Right atrium auricular region (tissue), 2 donors: ENCODE data around the gene PBX4. TPM values are rescaled to one million over a fixed set of nuclear protein-coding genes. Genes with fewer than 3 reads are reported as not detected.
"Not testable (repeated sequence)": the region's sequence is repeated elsewhere in the genome, so short reads cannot be mapped to it uniquely, and the experiment has no call there.

Experiments used
- DNase-seq: peaks from one replicate; pipeline ENCODE4 v3.0.0-alpha.2; 2019; ENCODE audit warnings: low spot score
- H3K27ac ChIP-seq, 2 donors: fragments of 200-600 bp; sonication (generic); 1 replicate in 1 of 2; 2 replicates in 1 of 2; pipeline ENCODE4 v1.5.1; 2016 to 2019
- H3K27me3 ChIP-seq, 2 donors: fragments of 200-600 bp; sonication (generic); one replicate each; pipeline versions ENCODE4 v1.5.1 to v1.6.0; 2017 to 2019
- H3K36me3 ChIP-seq: fragments of 200-600 bp; sonication (generic); one replicate; pipeline ENCODE4 v1.5.1; 2016
- H3K4me1 ChIP-seq, 2 donors: fragments of 200-600 bp; sonication (generic); one replicate each; pipeline versions ENCODE4 v1.5.1 to v1.6.0; 2017 to 2019
- H3K4me3 ChIP-seq, 2 donors: fragments of 200-600 bp; sonication (generic); 1 replicate in 1 of 2; 2 replicates in 1 of 2; pipeline ENCODE4 v1.5.1; 2017 to 2019; ENCODE audit warnings: mild to moderate bottlenecking in 1 of 2, moderate library complexity in 1 of 2
- H3K9me3 ChIP-seq, 2 donors: fragments of 200-600 bp; sonication (generic); one replicate each; pipeline ENCODE4 v1.5.1; 2019
- CTCF ChIP-seq, 2 donors: fragments of 200-600 bp; sonication (generic); IDR thresholded peaks; one replicate each; pipeline ENCODE4 v1.5.1; 2019; ENCODE audit warnings: antibody characterized with exemption in 2 of 2
- total RNA-seq, 2 donors: library from RNA; depleted of rRNA; stranded (reverse); fragments of >200 nt; gene quantifications; one replicate each; pipeline ENCODE4 v1.1.0, GENCODE V29; 2016

The PBX4 gene
- not detected for total RNA-seq

GRCh38 chr19:19618219-19619051 lies at the start of gene PBX4:
PBX4 (minus strand) TSS chr19:19618687; CDS start chr19:19618629, 58 bp downstream.
- Histone ChIP-seq H3K9me3 (no peaks in the 10 kb centered on the region), H3K36me3 (no peaks in the 10 kb centered on the region), H3K27me3 (no peaks in the 10 kb centered on the region), H3K4me1 (peaks cover 0 to 9% of the 10 kb centered on the region in 2 donors), H3K27ac (no peak within 1 kb of the TSS), H3K4me3 (peak within 1 kb of the TSS in 1 of 2 donors; percentile 41)
- peak; percentile 86 for DNase-seq
- no peak for TF ChIP-seq CTCF (IDR thresholded peaks at IDR 0.05)

- H3K4me1 ChIP-seq = peaks cover 0 to 38% of the 10 kb centered on the region in 2 donors
- not testable (repeated sequence) for H3K9me3 ChIP-seq, H3K27me3 ChIP-seq, DNase-seq, H3K27ac ChIP-seq, H3K36me3 ChIP-seq, H3K4me3 ChIP-seq
Measured at GRCh38 chr19:19665420-19665948, 47.0 kb upstream of the PBX4 start.

- peaks cover 0 to 27% of the 10 kb centered on the region in 2 donors for H3K4me1 ChIP-seq
- peaks cover 17% of the 10 kb centered on the region for H3K36me3 ChIP-seq
- no peaks in the 10 kb centered on the region for H3K9me3 ChIP-seq
- peak in 1 of 2 donors; percentile 38 for TF ChIP-seq CTCF (IDR thresholded peaks at IDR 0.05)
- peak within 1 kb of the TSS; percentile 92 to 95 for H3K27ac ChIP-seq
- H3K27me3 ChIP-seq = no peaks in the 10 kb centered on the region
- peak; percentile 97 for DNase-seq
- H3K4me3 ChIP-seq = peak within 1 kb of the TSS; percentile 83 to 98
Measured at GRCh38 chr19:19663256-19664120, 45.0 kb upstream of the PBX4 start, which contains the start of gene ATP13A1. ATP13A1 (minus strand) TSS chr19:19663676; CDS start chr19:19663666, 10 bp downstream.

GRCh38 chr19:19662871-19663255 lies 44.4 kb upstream of the PBX4 start:
- H3K4me1 ChIP-seq = peaks cover 0 to 22% of the 10 kb centered on the region in 2 donors
- no peak for TF ChIP-seq CTCF (IDR thresholded peaks at IDR 0.05)
- DNase-seq = no peak
- no peaks in the 10 kb centered on the region for H3K27me3 ChIP-seq
- peaks cover 23% of the 10 kb centered on the region for H3K36me3 ChIP-seq
- H3K9me3 ChIP-seq = no peaks in the 10 kb centered on the region
- H3K27ac ChIP-seq = peak overlapping the region; percentile 92 to 95
- H3K4me3 ChIP-seq = peak overlapping the region; percentile 83 to 98

- H3K36me3 ChIP-seq = peaks cover 28% of the 10 kb centered on the region
- H3K4me1 ChIP-seq = peaks cover 0 to 21% of the 10 kb centered on the region in 2 donors
- no peaks in the 10 kb centered on the region for H3K27me3 ChIP-seq
- no peak for TF ChIP-seq CTCF (IDR thresholded peaks at IDR 0.05)
- no peak overlapping the region for H3K27ac ChIP-seq
- no peak for DNase-seq
- peak overlapping the region in 1 of 2 donors; percentile 98 for H3K4me3 ChIP-seq
- H3K9me3 ChIP-seq = no peaks in the 10 kb centered on the region
Measured at GRCh38 chr19:19662344-19662743, 43.9 kb upstream of the PBX4 start.
